ENCODE results near the gene TRMT61B. TPM values are rescaled to one million over a fixed set of nuclear protein-coding genes. Genes with fewer than 3 reads are reported as not detected.

The TRMT61B gene
- total RNA-seq, 1 donor, result 12.5 TPM

DNA sequence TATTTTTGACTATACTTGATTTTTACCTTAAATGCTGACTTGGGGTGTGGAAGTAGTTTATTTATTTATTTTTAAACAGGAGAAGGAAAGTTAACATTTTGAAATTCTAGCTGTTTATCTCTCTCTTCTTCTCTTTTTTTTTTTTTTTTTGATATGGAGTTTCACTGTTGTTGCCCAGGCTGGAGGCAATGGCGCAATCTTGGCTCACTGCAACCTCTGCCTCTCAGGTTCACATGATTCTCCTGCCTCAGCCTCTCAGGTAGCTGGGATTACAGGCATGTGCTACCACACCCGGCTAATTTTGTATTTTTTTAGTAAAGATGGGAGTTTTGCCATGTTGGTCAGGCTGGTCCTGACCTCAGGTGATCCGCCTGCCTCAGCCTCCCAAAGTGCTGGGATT is 35.4 kb upstream of the TRMT61B start:
- DNase-seq (ENCODE audit: low read depth), result no peak
- H3K4me3 ChIP-seq (ENCODE audit: low read depth, low read length), result no peak overlapping the region
- TF ChIP-seq, protein P1, sequence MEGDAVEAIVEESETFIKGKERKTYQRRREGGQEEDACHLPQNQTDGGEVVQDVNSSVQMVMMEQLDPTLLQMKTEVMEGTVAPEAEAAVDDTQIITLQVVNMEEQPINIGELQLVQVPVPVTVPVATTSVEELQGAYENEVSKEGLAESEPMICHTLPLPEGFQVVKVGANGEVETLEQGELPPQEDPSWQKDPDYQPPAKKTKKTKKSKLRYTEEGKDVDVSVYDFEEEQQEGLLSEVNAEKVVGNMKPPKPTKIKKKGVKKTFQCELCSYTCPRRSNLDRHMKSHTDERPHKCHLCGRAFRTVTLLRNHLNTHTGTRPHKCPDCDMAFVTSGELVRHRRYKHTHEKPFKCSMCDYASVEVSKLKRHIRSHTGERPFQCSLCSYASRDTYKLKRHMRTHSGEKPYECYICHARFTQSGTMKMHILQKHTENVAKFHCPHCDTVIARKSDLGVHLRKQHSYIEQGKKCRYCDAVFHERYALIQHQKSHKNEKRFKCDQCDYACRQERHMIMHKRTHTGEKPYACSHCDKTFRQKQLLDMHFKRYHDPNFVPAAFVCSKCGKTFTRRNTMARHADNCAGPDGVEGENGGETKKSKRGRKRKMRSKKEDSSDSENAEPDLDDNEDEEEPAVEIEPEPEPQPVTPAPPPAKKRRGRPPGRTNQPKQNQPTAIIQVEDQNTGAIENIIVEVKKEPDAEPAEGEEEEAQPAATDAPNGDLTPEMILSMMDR (IDR thresholded peaks at IDR 0.05; ENCODE audit: insufficient read depth, low read depth, low read length), result no peak

DNA sequence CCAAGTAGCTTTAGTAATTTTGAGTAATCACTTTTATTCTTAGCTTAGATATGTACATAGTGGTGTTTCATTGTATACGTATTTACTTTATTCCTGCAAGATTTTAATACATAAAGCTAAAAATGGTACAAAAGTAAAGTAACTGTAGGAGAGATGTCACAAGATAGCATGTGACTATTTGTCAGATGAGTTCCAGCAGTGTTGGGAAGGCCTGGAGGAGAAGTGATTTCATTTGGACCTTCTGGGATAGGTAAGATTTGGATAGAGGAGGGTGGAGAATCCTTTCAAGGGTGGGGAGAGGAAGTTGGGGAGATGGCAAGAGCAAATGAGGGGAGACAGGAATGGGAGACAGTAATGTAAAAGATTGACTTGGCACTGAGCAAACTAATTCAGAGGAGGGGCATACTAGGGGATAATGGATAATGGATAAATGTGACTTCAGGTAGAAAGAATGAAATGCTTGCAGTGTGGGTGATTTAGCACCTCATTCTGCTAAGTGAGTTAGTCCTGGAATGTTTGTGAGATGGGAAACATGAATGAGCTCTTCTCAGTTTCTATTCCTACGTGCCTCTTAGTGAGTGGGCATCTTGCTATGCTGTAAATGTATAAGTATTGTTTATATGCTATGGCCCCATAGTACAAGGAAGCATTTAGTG is 34.8 kb upstream of the TRMT61B start:
- DNase-seq (ENCODE audit: low read depth), result peak; percentile 37
- no peak overlapping the region for H3K4me3 ChIP-seq (ENCODE audit: low read depth, low read length)
- TF ChIP-seq, protein P1 (IDR thresholded peaks at IDR 0.05; ENCODE audit: insufficient read depth, low read depth, low read length), result no peak

DNA sequence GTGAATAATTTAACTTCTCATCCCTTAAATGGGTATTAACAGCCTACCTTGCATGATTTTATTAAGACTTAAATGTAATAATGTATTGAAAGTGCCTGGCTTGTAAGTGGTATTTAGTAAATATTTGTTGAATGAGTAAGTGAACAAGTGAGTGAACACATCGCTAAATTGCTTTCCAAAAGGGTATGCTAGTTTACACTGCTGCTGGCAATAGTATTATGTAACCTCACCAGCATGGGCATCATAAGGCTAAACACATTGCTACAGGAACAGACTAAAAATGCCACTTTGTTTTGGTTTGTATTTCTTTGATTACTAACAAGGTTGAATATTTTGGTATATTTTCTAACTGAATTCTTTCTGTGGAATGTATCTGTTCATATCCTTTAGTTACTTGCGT is 34.2 kb upstream of the TRMT61B start:
- DNase-seq (ENCODE audit: low read depth), result peak; percentile 66
- H3K4me3 ChIP-seq (ENCODE audit: low read depth, low read length), result no peak overlapping the region
- TF ChIP-seq, protein P1 (IDR thresholded peaks at IDR 0.05; ENCODE audit: insufficient read depth, low read depth, low read length), result no peak

DNA sequence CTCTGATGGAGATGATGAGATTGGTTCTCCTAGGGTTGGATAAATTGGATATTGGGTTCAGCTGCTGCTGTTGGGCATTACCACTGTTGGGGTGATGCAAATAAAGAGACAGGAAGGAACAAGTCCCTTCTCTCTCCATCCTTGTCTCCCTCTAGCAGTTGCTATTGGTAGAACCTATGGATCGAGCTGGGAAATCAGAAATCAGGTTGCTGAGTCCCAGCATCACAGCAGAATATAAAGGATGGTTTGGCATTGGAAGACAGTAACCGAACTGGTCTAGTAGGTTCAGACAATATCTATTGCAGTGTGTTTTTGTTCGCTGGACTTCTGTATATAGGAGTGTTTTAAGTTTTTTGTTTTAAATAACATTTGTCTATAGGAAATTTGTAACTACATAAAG is 32.5 kb upstream of the TRMT61B start:
- no peak for DNase-seq (ENCODE audit: low read depth)
- H3K4me3 ChIP-seq (ENCODE audit: low read depth, low read length), result no peak overlapping the region
- TF ChIP-seq, protein P1 (IDR thresholded peaks at IDR 0.05; ENCODE audit: insufficient read depth, low read depth, low read length), result no peak

DNA sequence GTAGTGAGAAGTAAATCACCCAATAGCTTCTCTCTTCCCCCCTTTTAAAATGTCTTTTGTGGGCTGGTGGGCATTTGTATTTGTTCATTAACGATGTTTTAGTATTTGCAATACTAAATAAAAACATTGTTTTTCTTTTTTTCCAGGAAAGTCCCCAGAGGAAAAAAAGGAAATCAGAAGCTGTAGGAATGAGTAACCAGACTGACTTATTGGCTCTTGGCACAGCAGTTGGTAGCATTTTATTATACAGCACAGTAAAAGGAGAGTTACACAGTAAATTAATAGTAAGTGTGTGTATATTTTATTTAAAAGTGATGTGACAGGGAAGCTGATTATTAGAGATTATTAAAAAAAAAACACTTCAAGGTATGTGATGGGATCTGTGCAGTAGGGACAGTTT is 31.7 kb upstream of the TRMT61B start:
- DNase-seq (ENCODE audit: low read depth), result no peak
- TF ChIP-seq, protein P1 (IDR thresholded peaks at IDR 0.05; ENCODE audit: insufficient read depth, low read depth, low read length), result no peak
- H3K4me3 ChIP-seq (ENCODE audit: low read depth, low read length), result no peak overlapping the region

DNA sequence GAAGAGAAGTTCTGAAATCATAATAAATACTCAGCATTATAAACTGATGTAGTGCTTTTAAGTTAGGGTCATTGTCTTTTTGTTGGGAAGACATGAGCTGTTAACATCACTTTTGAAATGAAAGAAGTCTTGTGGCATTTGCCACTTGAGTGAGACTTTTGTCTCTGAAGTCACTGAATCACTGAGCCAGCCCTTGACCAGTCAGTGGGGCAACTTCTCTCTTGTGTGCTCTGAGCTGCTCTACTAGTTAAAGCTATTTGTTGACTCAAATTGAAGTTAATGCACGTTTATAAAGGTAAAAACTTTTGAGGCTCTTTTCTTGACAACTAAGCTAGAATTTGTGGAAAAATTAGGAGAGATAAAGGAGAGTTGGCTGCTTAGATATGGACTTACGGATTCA is 31.1 kb upstream of the TRMT61B start:
- DNase-seq (ENCODE audit: low read depth), result no peak
- TF ChIP-seq, protein P1 (IDR thresholded peaks at IDR 0.05; ENCODE audit: insufficient read depth, low read depth, low read length), result no peak
- H3K4me3 ChIP-seq (ENCODE audit: low read depth, low read length), result no peak overlapping the region

DNA sequence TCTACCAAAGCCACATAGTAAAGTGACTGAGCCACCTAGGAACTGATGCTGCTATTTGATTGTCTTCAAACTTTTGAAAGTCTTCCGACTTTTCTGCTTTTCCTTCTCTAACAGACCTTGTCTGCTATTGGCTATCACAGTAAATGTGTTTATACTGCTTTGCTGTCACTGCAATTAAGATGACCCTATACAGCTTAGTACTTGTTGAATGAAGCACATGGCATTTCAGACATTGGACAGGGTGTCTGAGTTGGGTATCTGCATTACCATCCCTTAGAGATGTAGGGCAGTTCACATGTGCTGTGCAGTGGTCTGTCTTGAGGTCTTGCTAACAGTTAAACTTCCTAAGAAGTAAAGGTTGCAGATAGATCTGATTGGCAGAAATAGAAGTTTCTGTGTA is 27.9 kb upstream of the TRMT61B start:
- DNase-seq (ENCODE audit: low read depth), result no peak
- TF ChIP-seq, protein P1 (IDR thresholded peaks at IDR 0.05; ENCODE audit: insufficient read depth, low read depth, low read length), result no peak
- no peak overlapping the region for H3K4me3 ChIP-seq (ENCODE audit: low read depth, low read length)

All from fibroblast of villous mesenchyme (primary cell).